Lung (tissue), 12 donors: ENCODE results near the gene EGFL6. TPM values are rescaled to one million over a fixed set of nuclear protein-coding genes. Genes with fewer than 3 reads are reported as not detected.

Experiments used
- ATAC-seq: fragments of 200-7000 bp; cut with Tn5 transposase; one replicate; pipeline ENCODE4 v1.9.1; 2020; ENCODE audit warnings: moderate number of reproducible peaks; ENCODE audit not compliant: insufficient read depth, low FRiP score
- DNase-seq, 3 donors: peaks; one replicate each; pipeline ENCODE4 v3.0.0-alpha.2; 2013 to 2017
- H3K27ac ChIP-seq, 2 donors: one replicate each; pipeline ENCODE4 v1.5.1; 2013; ENCODE audit warnings: mild to moderate bottlenecking in 2 of 2, moderate library complexity in 2 of 2, control low read depth in 1 of 2, inconsistent platforms in 1 of 2, low read depth in 1 of 2, low read length in 1 of 2
- H3K27me3 ChIP-seq, 3 donors: one replicate each; pipeline ENCODE4 v1.5.1; 2013; ENCODE audit warnings: low read length in 2 of 3; ENCODE audit not compliant: control insufficient read depth in 3 of 3, insufficient read depth in 3 of 3
- H3K36me3 ChIP-seq, 4 donors: one replicate each; pipeline ENCODE4 v1.5.1; 2013; ENCODE audit warnings: low read length in 4 of 4, mild to moderate bottlenecking in 1 of 4, moderate library complexity in 1 of 4; ENCODE audit not compliant: control insufficient read depth in 4 of 4, insufficient read depth in 4 of 4
- H3K4me1 ChIP-seq, 5 donors: one replicate each; pipeline ENCODE4 v1.5.1; 2013; ENCODE audit warnings: low read length in 5 of 5, mild to moderate bottlenecking in 2 of 5, moderate library complexity in 1 of 5; ENCODE audit not compliant: control insufficient read depth in 5 of 5, insufficient read depth in 5 of 5
- H3K4me3 ChIP-seq: one replicate; pipeline ENCODE4 v1.5.1; 2013; ENCODE audit warnings: mild to moderate bottlenecking, control low read depth, moderate library complexity
- H3K9ac ChIP-seq, 2 donors: one replicate each; pipeline ENCODE4 v1.5.1; 2013; ENCODE audit warnings: low read length in 2 of 2, control low read depth in 1 of 2; ENCODE audit not compliant: insufficient read depth in 1 of 2
- H3K9me3 ChIP-seq, 4 donors: one replicate each; pipeline ENCODE4 v1.5.1; 2013; ENCODE audit warnings: low read length in 3 of 4, mild to moderate bottlenecking in 1 of 4, moderate library complexity in 1 of 4; ENCODE audit not compliant: control insufficient read depth in 4 of 4, insufficient read depth in 3 of 4
- CTCF ChIP-seq: IDR thresholded peaks from 2 replicates; pipeline ENCODE4 v1.5.1; 2012; ENCODE audit warnings: mild to moderate bottlenecking; ENCODE audit errors: control extremely low read depth, extremely low read depth
- WGBS, 2 donors: extraction: QIAGEN DNeasy Blood & Tissue Kit; methylation state at CpG; one replicate each; pipeline ENCODE4 v1.1.7; 2013; 5-methylcytosine and 5-hydroxymethylcytosine counted together
- polyA plus RNA-seq, 2 donors: library from polyadenylated mRNA; stranded (reverse); fragments of 200-250 nt; gene quantifications; one replicate each; pipeline ENCODE4 v1.2.1, GENCODE V29; 2013
- total RNA-seq, 2 donors: library from RNA; depleted of rRNA in 1 of 2; stranded (reverse); fragments of >200 nt in 1 of 2; gene quantifications; one replicate each; pipeline ENCODE4 v1.2.1, GENCODE V29; 2014 to 2021
- donor health status: control.
- donor health status: control.
- donor health status: Bipolar disorder and iron deficiency.
- donor health status: healthy.
- donor health status: DM: yes; HTN: yes; CAD: no.

Gene EGFL6
- total and polyA plus RNA-seq, 4 donors: 5.4 to 58.7 (median 14.3) TPM

- H3K9me3 ChIP-seq: no peaks in the 10 kb centered on the region
- H3K27me3 ChIP-seq: peaks cover 0 to 39% (median 35%) of the 10 kb centered on the region in 3 donors
- H3K4me3 ChIP-seq: no peak overlapping the region
- 7 to 8% methylated on average over 2 of the region's 2 CpGs for WGBS, 2 donors
- H3K9ac ChIP-seq: no peak overlapping the region
- H3K36me3 ChIP-seq: peaks cover 0 to 5% (median under 1%) of the 10 kb centered on the region in 4 donors
- no peak for ATAC-seq
- peak; percentile 49 for TF ChIP-seq CTCF
- DNase-seq: peak in 2 of 3 donors; percentile 75 to 80
- H3K4me1 ChIP-seq: peaks cover 0 to 8% (median 0%) of the 10 kb centered on the region in 5 donors
- no peak overlapping the region for H3K27ac ChIP-seq
These were observed 89.2 kb downstream of the EGFL6 start for GRCh38 chrX:13658602-13659001.

GRCh38 chrX:13659063-13659462 is 89.7 kb downstream of the EGFL6 start:
- DNase-seq (peak in 1 of 3 donors; percentile 21), ATAC-seq (no peak)
- no peak for TF ChIP-seq CTCF
- H3K9me3 ChIP-seq: no peaks in the 10 kb centered on the region
- no peak overlapping the region for H3K4me3 ChIP-seq
- peaks cover 0 to 5% (median 2%) of the 10 kb centered on the region in 4 donors for H3K36me3 ChIP-seq
- no peak overlapping the region for H3K9ac ChIP-seq
- WGBS, 2 donors: 21 to 36% methylated on average over 6 of the region's 6 CpGs
- no peak overlapping the region for H3K27ac ChIP-seq
- peaks cover 0 to 39% (median 38%) of the 10 kb centered on the region in 3 donors for H3K27me3 ChIP-seq
- peaks cover 0 to 4% (median 0%) of the 10 kb centered on the region in 5 donors for H3K4me1 ChIP-seq

GRCh38 chrX:13661735-13662288 is 92.4 kb downstream of the EGFL6 start:
- peaks cover 0 to 5% (median 0%) of the 10 kb centered on the region in 5 donors for H3K4me1 ChIP-seq
- no peak for ATAC-seq
- DNase-seq: no peak
- H3K27me3 ChIP-seq: peaks cover 0 to 39% (median 38%) of the 10 kb centered on the region in 3 donors
- peaks cover 0 to 5% (median 1%) of the 10 kb centered on the region in 4 donors for H3K36me3 ChIP-seq
- no peak overlapping the region for H3K27ac ChIP-seq
- WGBS, 2 donors: 85 to 88% methylated on average over 6 of the region's 6 CpGs
- no peaks in the 10 kb centered on the region for H3K9me3 ChIP-seq
- no peak for TF ChIP-seq CTCF
- no peak overlapping the region for H3K9ac ChIP-seq
- no peak overlapping the region for H3K4me3 ChIP-seq
